Endothelial cell of umbilical vein (primary cell): Measurements from ENCODE around the gene LDLRAD3. TPM values are rescaled to one million over a fixed set of nuclear protein-coding genes. Genes with fewer than 3 reads are reported as not detected.

Experiments used
- BruUV-seq: library from RNA; stranded (reverse); fragments of 400-500 nt; replicated peaks from 2 replicates; lab custom pipeline; 2021; lab: Mats Ljungman, UMichigan
- CTCF ChIA-PET: fragments of 300-600, 350-600 bp; sonication (Branson Sonifier 250); formaldehyde crosslinking; loops from one replicate; lab custom pipeline; 2021; ENCODE audit warnings: antibody characterized with exemption, inconsistent platforms; lab: Charles Lee
- POLR2A ChIA-PET: fragments of 300-600, 350-600 bp; sonication (Branson Sonifier 250); formaldehyde crosslinking; loops from one replicate; lab custom pipeline; 2021; ENCODE audit warnings: antibody characterized with exemption, inconsistent platforms; lab: Charles Lee
- DNase-seq: peaks from one replicate; pipeline ENCODE4 v3.0.0-alpha.2; 2011; ENCODE audit warnings: low read depth, low spot score
- FAIRE-seq: peaks from 2 replicates; lab custom pipeline; 2011; peaks lifted over from hg19 to GRCh38; lab: Jason Lieb, UNC
- H2AFZ ChIP-seq: 2 replicates; pipeline ENCODE4 v1.6.0; 2012; ENCODE audit warnings: low read depth, low read length, control low read depth, inconsistent platforms
- H3K27ac ChIP-seq: 2 replicates; pipeline ENCODE4 v1.5.1; 2011; ENCODE audit warnings: low read depth, mild to moderate bottlenecking, control low read depth, low read length, moderate library complexity; ENCODE audit not compliant: insufficient read depth
- H3K27me3 ChIP-seq, 2 experiments: 2 replicates each; pipeline versions ENCODE4 v1.6.0 to v1.6.1; 2011; ENCODE audit warnings: low read length in 2 of 2, mixed read lengths in 1 of 2; ENCODE audit not compliant: control insufficient read depth in 2 of 2, insufficient read depth in 2 of 2
- H3K36me3 ChIP-seq, 2 experiments: 2 replicates in 1 of 2; 3 replicates in 1 of 2; pipeline ENCODE4 v1.5.1; 2011; ENCODE audit warnings: low read length in 2 of 2, mild to moderate bottlenecking in 1 of 2, moderate library complexity in 1 of 2; ENCODE audit not compliant: control insufficient read depth in 2 of 2, insufficient read depth in 2 of 2; ENCODE audit errors: extremely low read depth in 1 of 2
- H3K4me1 ChIP-seq: 3 replicates; pipeline ENCODE4 v1.5.1; 2011; ENCODE audit warnings: mild to moderate bottlenecking, low read length; ENCODE audit not compliant: control insufficient read depth, insufficient read depth; ENCODE audit errors: extremely low read depth
- H3K4me2 ChIP-seq: 2 replicates; pipeline ENCODE4 v1.6.1; 2011; ENCODE audit warnings: low read length, control low read depth, mixed read lengths; ENCODE audit not compliant: insufficient read depth
- H3K4me3 ChIP-seq, 3 experiments: fragments of 200-600 bp in 1 of 3; sonication (generic), shearing (Covaris generic) in 1 of 3; replicated peaks in 1 of 3; 2 replicates each; pipeline ENCODE4 v1.5.1; 2011 to 2016; ENCODE audit warnings: control low read depth in 3 of 3, low read length in 3 of 3, mild to moderate bottlenecking in 2 of 3, inconsistent platforms in 1 of 3, low read depth in 1 of 3, moderate library complexity in 1 of 3; ENCODE audit not compliant: insufficient read depth in 1 of 3
- H3K79me2 ChIP-seq: 2 replicates; pipeline ENCODE4 v1.6.0; 2012; ENCODE audit warnings: low read length, inconsistent platforms; ENCODE audit not compliant: control insufficient read depth, insufficient read depth
- H3K9ac ChIP-seq: replicated peaks from 2 replicates; pipeline ENCODE3; 2011; ENCODE audit warnings: low read length, control low read depth; ENCODE audit not compliant: insufficient read depth; ENCODE audit errors: extremely low read depth
- H3K9me1 ChIP-seq: replicated peaks from 3 replicates; pipeline ENCODE4 v1.6.0; 2011; ENCODE audit warnings: mild to moderate bottlenecking, low read length; ENCODE audit not compliant: control insufficient read depth, insufficient read depth; ENCODE audit errors: extremely low read depth
- H3K9me3 ChIP-seq: replicated peaks from 2 replicates; pipeline ENCODE4 v1.5.1; 2012; ENCODE audit warnings: low read length, inconsistent platforms; ENCODE audit not compliant: control insufficient read depth, insufficient read depth
- H4K20me1 ChIP-seq: replicated peaks from 2 replicates; pipeline ENCODE3; 2011; ENCODE audit warnings: mild to moderate bottlenecking, low read length; ENCODE audit not compliant: control insufficient read depth, insufficient read depth; ENCODE audit errors: extremely low read depth
- EZH2 ChIP-seq: IDR thresholded peaks from 2 replicates; pipeline ENCODE4 v1.6.1; 2012; ENCODE audit warnings: borderline replicate concordance, low read depth, mild to moderate bottlenecking, moderate library complexity, low read length, inconsistent platforms; ENCODE audit not compliant: severe bottlenecking
- FOS ChIP-seq: IDR thresholded peaks from 2 replicates; pipeline ENCODE4 v1.6.1; 2011; ENCODE audit warnings: mild to moderate bottlenecking, low read length, moderate library complexity, borderline replicate concordance; ENCODE audit not compliant: insufficient read depth
- GATA2 ChIP-seq: IDR thresholded peaks from 2 replicates; pipeline ENCODE4 v1.7.0; 2011; ENCODE audit warnings: low read depth, mild to moderate bottlenecking, moderate library complexity, mixed read lengths, low read length; ENCODE audit not compliant: insufficient read length, insufficient read depth
- JUN ChIP-seq: IDR thresholded peaks from 2 replicates; pipeline ENCODE4 v1.6.1; 2011; ENCODE audit warnings: borderline replicate concordance, low read depth; ENCODE audit not compliant: insufficient read length, insufficient read depth
- MYC ChIP-seq: IDR thresholded peaks from one replicate; pipeline ENCODE4 v1.6.1; 2011; ENCODE audit warnings: mild to moderate bottlenecking, low read depth, low read length
- POLR2A ChIP-seq: IDR thresholded peaks from 2 replicates; pipeline ENCODE4 v1.6.1; 2012; ENCODE audit warnings: low read depth, mild to moderate bottlenecking, control low read depth, low read length
- POLR2AphosphoS5 ChIP-seq: IDR thresholded peaks from 2 replicates; pipeline ENCODE4 v1.6.1; 2012; ENCODE audit warnings: low read depth, mild to moderate bottlenecking, control low read depth, low read length, moderate library complexity; ENCODE audit not compliant: insufficient read depth
- dilution Hi-C: fragments of 300-500 bp; cut with MboI; formaldehyde crosslinking; loops from one replicate; pipeline ENCODE4 v1.15.0; 2019; ENCODE audit warnings: low sequenced_read_pairs; ENCODE audit not compliant: extremely low pct_ligation_motif_present
- intact Hi-C: fragments of 100-400 bp; cut with micrococcal nuclease; formaldehyde crosslinking; loops from one replicate; pipeline ENCODE4 v1.10.0; 2022
- polyA plus RNA-seq, 4 experiments: library from polyadenylated mRNA; depleted of rRNA in 3 of 4; stranded (reverse) in 3 of 4; unstranded in 1 of 4; fragments of >200 nt; gene quantifications; 2 replicates each; pipeline versions ENCODE4 v1.2.1 to v1.2.3, GENCODE V29; 2011 to 2012; ENCODE audit warnings: missing spikeins in 1 of 4
- total RNA-seq: library from RNA; stranded (reverse); gene quantifications from 2 replicates; pipeline ENCODE4 v1.2.3, GENCODE V29; 2021
- TF ChIP-seq, protein P1 (sequence below): IDR thresholded peaks from 2 replicates; pipeline ENCODE4 v1.6.1; 2011; ENCODE audit not compliant: insufficient read depth, insufficient read length
- TF ChIP-seq, protein P2 (sequence below), 2 donors: IDR thresholded peaks; 1 replicate in 1 of 2; 2 replicates in 1 of 2; pipeline ENCODE4 v1.5.1; 2011; ENCODE audit warnings: low read length in 2 of 2, mild to moderate bottlenecking in 2 of 2, moderate library complexity in 2 of 2, control low read depth in 1 of 2, inconsistent platforms in 1 of 2, low read depth in 1 of 2; ENCODE audit not compliant: insufficient read depth in 1 of 2; ENCODE audit errors: extremely low read depth in 1 of 2

LDLRAD3 gene
- total and polyA plus RNA-seq, 2 donors (not counting 3 experiments of a cell fraction or from before 2014, with no cell fraction given), result 17.9 to 25.1 TPM

DNA sequence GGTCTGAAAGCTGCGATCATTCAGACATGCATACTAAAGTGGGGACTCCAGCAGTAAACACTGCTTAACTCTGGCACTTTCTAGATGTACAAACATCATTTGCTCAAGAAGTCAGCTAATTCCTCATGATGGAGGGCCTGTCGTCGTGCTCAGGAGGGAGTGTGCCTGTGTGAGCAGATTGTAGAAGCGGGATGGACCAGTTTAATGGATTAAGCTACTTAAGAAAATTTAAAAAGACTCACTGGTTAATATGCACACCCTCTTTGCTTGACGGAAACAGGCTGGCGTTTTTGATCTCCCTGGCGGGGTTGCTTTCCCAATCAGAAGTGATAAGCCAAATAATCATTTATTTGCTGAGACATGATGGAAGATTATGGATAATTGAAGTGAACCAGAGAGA lies 79.0 kb downstream of the LDLRAD3 start:
- no peak for FAIRE-seq
- no peaks in the 10 kb centered on the region for H4K20me1 ChIP-seq
- no peak overlapping the region for H3K27ac ChIP-seq
- H3K9ac ChIP-seq, result no peak overlapping the region
- no peak overlapping the region for H3K4me3 ChIP-seq
- peaks cover 14% of the 10 kb centered on the region for H3K79me2 ChIP-seq
- intact Hi-C loops (no loop called here), dilution Hi-C loops (no loop called here)
- BruUV-seq, result no TSS peak
- CTCF ChIA-PET, result interaction anchor here (0.8 to 3.1 kb wide), 6 partner anchors 20 to 236 kb away, joined by 3 to 24 read pairs (median 4); no protein-coding TSS in a partner anchor
- no peaks in the 10 kb centered on the region for H3K27me3 ChIP-seq
- no peaks in the 10 kb centered on the region for H3K9me1 ChIP-seq
- POLR2A ChIA-PET, result no interaction called here
- no peak overlapping the region for H2AFZ ChIP-seq
- DNase-seq, result no peak
- H3K4me2 ChIP-seq, result no peak overlapping the region
- H3K9me3 ChIP-seq, result no peaks in the 10 kb centered on the region
- H3K4me1 ChIP-seq, result peaks cover 4% of the 10 kb centered on the region
- H3K36me3 ChIP-seq, result no peaks in the 10 kb centered on the region
- TF ChIP-seq GATA2 (no peak), POLR2AphosphoS5 (no peak), POLR2A (no peak), MYC (no peak), JUN (no peak), EZH2 (no peak), FOS (no peak)
- TF ChIP-seq, protein P1, sequence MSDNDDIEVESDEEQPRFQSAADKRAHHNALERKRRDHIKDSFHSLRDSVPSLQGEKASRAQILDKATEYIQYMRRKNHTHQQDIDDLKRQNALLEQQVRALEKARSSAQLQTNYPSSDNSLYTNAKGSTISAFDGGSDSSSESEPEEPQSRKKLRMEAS, result no peak
- TF ChIP-seq, protein P2, sequence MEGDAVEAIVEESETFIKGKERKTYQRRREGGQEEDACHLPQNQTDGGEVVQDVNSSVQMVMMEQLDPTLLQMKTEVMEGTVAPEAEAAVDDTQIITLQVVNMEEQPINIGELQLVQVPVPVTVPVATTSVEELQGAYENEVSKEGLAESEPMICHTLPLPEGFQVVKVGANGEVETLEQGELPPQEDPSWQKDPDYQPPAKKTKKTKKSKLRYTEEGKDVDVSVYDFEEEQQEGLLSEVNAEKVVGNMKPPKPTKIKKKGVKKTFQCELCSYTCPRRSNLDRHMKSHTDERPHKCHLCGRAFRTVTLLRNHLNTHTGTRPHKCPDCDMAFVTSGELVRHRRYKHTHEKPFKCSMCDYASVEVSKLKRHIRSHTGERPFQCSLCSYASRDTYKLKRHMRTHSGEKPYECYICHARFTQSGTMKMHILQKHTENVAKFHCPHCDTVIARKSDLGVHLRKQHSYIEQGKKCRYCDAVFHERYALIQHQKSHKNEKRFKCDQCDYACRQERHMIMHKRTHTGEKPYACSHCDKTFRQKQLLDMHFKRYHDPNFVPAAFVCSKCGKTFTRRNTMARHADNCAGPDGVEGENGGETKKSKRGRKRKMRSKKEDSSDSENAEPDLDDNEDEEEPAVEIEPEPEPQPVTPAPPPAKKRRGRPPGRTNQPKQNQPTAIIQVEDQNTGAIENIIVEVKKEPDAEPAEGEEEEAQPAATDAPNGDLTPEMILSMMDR (IDR thresholded peaks at IDR 0.05; ENCODE audit: extremely low read depth in 1 of 2, insufficient read depth in 1 of 2, low read depth in 1 of 2, low read length in 2 of 2), result no peak
